LHCN-M2 (cell line): Measurements from ENCODE around the gene SYCE3. TPM values are rescaled to one million over a fixed set of nuclear protein-coding genes. Genes with fewer than 3 reads are reported as not detected.
"Not testable (repeated sequence)": the region's sequence is repeated elsewhere in the genome, so short reads cannot be mapped to it uniquely, and the experiment has no call there.

ENCODE experiments used
- DNase-seq: peaks from one replicate; pipeline ENCODE4 v3.0.0-alpha.2; 2012; ENCODE audit warnings: low read depth
- polyA plus RNA-seq: library from polyadenylated mRNA; unstranded; fragments of >200 nt; gene quantifications from one replicate; pipeline ENCODE4 v1.2.1, GENCODE V29; 2012; ENCODE audit warnings: missing spikeins
- total RNA-seq: library from RNA; depleted of rRNA; stranded (reverse); fragments of >200 nt; gene quantifications from 2 replicates; pipeline ENCODE4 v1.2.3, GENCODE V29; 2014; rRNA removed

Gene SYCE3, protein sequence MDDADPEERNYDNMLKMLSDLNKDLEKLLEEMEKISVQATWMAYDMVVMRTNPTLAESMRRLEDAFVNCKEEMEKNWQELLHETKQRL
- not detected in 2 replicates for total RNA-seq
- polyA plus RNA-seq, result 0.29 TPM

DNA sequence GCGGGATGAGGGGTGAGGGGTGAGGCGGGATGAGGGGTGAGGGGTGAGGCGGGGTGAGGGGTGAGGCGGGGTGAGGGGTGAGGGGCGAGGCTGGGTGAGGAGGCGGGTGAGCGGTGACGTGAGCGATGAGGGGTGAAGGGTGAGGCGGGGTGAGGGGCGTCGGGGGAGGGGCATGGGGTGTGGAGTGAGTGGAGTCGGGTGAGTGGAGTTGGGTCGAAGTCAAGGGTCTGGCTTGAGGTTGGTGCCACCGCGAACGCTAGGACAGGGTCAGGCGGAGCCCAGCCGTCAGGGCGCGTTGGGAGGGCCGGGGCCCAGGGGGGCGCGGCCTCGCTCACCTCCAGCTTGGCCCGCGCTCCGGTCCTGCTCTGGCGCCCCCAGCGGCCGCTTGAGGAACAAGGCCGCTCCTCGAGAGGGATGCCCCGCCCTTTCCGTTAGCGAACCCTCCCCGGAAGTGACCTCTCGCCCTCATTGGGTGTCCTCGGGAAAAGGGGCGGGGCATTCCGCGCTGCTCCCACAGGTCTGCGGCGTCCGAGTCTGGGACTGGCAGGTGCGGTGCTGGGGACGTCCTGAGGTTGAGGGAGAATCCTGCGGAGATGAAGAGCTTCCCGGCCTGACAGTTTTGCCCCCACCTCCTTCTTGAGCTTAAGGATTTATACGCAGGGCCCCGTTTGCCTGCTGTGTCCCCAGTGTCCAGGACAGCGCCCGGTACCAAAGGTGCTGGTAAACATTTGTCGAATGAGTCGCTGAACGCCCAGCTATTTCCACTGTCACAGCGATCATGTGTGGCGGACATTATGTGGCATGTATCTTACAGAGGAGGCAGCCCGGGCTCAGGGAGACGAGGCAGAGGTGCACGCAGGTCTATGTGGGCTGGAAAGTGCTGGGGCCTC is at the start of gene SYCE3:
TSS of gene SYCE3 (minus strand) at position 397 of the 890 bp plus-strand sequence. CDS start 6,514 bp downstream, outside the sequence.
- peak; percentile 84 for DNase-seq

DNA sequence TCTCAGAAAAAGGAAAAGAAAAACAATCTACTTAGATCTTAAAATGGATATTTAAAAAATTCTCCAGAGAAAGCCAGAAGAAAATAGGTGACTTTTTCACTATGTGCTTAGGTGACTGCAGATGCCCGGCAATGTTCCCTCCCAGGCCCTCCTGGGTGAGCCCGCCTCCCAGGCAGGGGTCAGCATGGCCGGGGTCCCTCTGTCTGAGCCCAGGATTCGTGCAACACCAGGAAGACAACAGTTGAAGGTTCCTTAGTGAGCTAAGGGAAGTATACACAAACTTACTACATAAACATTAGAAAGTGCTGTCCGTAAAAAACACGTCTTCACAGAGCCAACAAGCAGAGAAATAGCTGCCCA is 49.4 kb upstream of the SYCE3 start:
- no peak for DNase-seq

DNA sequence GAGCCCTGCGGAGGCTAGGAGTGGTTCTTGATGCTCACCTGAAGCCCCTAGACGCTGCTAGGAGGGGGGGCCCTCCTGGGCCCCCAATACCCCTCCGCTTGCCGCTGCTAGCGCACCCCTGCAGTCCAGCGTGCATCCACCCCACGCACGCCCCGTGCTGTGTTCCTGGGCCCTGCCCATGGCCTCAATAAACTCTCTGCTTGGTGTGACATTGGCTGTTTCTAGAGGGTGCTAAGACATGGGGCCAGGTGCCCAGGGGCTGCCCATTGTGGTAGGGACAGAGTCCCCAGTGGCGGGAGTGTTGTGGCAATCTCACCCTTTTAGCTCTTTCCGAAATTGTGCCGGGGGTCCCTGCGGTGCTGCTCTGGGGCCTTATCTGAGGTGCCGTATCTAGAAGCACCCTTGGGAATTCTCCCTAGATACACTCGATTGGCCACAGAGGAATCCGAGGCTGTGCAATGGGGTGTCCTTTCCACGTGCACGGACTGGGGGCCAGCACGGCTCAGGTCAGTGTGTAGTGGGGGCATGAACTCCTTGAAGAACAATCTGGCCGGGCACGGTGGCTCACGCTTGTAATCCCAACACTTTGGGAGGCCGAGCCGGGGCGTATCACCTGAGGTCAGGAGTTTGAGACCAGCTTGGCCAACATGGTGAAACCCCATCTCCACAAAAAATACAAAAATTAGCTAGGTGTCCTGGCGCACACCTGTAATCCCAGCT is 48.8 kb upstream of the SYCE3 start:
- no peak for DNase-seq

DNA sequence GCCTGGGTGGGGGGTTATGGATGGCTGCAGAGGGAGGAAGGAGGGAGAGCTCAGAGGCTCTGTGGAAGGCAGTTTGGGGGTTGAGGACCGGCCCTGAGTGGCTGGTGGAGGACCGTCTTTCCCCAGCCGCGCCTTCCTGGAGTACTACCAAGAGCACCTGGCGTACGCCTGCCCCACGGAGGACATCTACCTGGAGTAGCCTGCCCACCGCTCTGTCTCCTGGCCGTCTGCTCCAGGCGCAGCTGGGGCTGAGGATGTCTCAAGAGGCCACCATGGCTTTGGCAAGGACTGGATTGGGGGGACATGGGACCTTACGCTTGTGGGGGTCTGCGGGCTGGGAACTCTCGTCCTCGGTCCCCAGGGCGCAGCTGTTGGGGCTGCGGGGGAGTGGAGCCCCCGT is 47.9 kb upstream of the SYCE3 start:
- no peak for DNase-seq

DNA sequence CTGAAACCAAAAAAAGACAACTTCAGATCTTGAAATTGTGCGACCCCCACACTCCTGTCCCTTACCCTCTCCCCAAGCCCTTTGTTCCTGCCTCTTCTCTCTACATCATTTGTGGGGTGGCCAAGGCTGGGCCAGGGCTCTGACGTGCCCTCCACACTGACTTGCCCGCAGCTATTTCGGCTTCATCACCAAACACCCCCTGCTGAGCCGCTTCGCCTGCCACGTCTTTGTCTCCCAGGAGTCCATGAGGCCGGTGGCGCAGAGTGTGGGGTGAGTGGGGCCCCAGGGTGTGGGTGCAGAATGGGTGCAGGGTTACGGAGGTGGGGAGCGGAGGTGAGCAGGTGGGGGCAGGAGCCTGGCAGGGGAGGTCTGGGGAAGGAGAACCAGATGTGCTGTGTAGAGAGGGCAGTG is 47.3 kb upstream of the SYCE3 start:
- DNase-seq, result no peak

DNA sequence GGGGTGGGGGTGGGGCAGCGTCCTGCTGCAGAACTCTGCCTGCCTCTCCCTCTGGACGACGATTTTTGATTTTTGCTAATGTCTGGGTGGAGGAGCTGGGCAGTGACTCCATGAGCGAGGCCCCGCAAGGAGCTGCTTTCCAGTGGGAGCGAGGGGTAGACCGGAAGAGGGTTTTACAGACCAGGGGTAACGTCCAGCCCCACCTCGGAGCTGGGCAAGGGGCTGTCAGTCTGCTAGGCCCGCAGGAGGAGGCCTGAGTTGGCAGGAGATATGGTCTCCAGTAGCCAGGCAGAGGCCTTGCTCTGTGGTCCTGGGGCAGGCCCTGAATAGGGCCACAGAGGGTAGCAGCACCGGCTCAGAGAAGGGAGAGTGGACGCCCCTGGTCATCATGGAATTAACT is 46.9 kb upstream of the SYCE3 start:
- DNase-seq, result no peak

DNA sequence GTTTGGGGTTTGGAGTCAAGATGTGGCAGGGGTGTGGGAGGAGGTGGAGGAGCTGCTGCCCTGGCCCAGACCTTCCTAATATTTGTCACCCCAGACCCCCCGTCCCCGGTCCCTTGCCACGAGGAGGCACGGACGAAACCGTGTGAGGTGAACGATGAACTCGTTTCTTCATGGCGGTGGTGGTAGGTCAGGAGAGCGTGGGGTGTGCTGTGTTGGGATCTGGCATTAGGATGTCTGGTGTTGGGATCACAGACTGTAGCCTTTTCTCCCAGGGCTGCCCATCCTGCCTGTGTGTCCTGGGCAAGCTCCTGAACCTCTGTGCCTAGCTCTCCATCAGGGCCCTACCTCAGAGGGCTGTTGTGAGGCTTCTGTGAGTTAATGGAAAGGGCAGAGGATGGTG is 46.3 kb upstream of the SYCE3 start:
- no peak for DNase-seq

DNA sequence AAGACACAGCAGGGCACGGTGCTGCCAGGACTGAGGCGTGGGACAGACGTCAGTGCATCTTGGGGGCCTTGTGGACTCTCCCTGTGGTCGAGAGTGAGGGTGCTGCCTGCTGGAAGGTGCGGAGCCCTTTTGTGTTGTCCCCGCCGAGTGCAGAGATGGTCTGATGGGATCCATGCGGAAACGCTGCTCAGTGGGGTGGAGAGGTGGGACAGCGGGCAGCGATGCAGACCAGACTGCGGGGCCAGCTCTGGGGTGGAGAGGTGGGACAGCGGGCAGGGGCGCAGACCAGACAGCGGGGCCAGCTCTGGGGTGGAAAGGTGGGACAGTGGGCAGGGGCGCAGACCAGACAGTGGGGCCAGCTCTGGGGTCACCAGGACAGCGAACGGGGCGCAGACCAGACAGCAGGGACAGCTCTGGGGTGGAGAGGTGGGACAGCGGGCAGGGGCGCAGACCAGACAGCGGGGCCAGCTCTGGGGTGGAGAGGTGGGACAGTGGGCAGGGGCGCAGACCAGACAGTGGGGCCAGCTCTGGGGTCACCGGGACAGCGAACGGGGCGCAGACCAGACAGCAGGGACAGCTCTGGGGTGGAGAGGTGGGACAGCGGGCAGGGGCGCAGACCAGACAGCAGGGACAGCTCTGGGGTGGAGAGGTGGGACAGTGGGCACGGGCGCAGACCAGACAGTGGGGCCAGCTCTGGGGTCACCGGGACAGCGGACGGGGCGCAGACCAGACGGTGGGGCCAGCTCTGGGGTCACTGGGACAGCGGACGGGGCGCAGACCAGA is 45.5 kb upstream of the SYCE3 start:
- not testable (repeated sequence) for DNase-seq

DNA sequence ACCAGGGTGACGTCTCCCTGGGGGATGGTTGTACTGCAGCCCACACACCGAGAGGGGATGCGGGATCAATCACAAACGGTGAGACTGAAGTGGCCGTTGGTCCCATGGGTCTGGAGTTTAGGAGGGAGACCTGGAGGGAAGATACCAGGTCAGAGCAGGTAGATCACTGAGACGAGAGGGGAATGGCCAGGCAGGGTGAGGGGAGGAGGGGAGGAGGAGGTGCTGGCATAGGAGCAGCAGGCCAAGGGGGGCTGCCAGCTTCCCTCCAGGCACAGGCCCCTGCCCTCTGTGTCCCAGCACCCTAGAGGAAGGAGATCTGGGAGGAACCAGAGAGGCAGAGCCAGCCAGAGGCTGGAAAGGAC is 44.9 kb upstream of the SYCE3 start:
- no peak for DNase-seq

DNA sequence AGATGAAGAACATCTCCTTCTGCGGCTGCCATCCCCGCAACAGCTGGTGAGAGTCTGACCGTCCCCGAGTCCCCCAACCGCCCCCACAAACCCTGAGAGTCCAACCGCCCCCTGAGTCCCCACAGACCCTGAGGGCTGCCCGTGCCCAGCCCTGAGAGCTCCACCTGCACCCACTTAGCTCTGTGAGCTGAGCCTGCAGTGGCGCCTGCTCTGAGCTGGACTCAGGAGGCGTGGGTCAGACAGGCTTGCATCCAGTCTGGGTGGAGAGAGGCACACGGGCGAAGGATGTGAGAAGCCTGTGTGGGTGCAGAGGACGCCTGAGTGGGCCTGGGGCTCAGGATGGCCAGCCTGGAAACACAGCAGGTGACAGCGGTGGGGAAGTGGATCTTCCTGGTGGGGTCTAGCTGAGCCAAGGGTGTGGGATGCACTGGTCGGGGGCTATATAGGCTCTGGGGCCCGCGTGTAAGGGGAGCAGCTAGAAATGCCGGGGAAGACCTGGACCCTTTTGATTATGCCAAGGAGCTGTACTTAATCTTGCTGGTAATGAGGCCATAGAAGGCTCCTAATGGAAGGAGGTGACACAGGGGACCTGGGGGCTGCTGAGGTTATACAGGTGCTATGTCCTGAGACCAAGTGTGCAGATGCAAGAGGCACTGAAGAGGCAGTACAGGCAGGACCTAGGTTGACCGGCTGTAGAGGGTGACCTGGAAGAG is 44.4 kb upstream of the SYCE3 start:
- no peak for DNase-seq

DNA sequence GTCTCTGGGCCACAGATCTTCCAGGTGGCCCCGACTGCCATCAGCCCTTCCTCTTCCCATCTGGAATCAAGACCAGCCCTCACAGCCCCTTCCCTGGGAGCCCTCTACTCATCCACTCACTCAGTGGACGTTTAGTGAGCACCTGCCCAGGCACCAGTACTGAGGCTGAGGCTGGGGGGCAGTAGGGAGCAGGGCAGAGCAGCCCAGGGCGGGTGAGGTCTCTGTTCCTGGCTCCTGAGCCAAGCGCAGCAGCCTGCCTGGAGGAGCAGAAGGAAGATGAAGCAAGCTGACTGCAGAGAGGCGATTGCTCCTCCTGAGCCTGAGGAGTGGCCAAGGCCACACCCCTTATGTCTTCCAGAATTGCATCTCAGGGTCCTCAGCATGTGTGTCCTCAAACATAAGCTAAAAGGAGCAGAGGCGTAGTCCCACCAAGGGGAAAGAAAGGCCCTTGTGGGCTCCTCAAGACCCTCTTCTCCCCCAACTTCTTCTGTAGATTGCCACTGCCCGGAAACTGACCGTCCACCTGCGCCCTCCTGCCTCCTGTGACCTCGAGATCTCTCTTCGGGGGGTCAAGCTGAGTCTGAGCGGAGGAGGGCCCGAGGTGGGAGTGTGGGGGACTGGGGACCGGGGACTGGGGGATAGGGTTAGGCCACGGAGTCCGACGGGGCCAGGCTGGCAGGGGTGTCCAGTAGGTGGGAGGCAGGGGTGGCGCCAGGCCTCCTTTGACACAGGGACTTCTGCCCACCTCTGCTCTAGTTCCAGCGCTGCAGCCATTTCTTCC is 43.6 kb upstream of the SYCE3 start:
- DNase-seq, result no peak

DNA sequence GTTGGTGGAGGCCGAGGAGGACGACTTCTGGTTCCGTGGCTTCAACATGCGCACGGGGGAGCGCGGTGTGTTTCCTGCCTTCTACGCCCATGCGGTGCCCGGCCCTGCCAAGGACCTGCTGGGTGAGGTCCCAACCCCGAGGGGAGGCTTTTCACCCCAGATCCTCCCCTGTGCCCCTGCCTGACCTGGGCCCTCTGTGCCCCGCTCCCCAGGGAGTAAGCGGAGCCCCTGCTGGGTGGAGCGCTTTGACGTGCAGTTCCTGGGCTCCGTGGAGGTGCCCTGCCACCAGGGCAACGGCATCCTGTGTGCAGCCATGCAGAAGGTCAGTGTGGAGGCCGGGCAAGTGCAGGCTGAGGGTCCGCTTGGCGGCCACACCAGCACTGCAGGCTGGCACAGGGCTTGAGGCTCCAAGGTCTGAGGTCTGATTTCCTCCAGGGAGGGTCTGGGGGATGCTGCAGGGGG is 42.9 kb upstream of the SYCE3 start:
- no peak for DNase-seq

DNA sequence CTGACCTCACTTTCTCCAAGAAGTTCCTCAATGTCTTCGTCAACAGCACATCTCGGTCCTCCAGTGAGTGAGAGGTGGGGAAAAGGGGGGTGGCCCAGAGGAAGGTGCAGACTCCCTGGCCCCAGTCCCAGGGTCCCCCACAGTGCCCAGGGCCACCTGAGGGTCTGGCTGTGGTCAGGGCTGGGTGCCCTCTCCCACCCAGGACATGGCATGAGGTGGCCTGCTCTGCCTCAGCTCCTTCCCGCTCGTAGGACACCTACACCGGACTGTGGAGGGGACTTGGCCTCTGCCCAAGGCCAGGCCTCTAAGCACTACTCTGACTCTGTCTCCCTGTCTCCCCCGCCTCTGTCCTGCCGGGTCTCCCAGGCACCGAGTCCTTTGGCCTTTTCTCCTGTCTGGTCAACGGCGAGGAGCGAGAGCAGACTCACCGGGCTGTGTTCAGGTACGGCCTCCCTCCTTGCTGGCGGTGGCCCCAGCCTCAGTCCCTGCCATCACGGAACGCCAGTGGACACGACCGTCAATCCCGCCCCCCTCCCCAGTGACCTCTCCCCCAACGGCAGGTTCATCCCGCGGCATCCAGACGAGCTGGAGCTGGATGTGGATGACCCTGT is 42.4 kb upstream of the SYCE3 start:
- DNase-seq, result no peak

DNA sequence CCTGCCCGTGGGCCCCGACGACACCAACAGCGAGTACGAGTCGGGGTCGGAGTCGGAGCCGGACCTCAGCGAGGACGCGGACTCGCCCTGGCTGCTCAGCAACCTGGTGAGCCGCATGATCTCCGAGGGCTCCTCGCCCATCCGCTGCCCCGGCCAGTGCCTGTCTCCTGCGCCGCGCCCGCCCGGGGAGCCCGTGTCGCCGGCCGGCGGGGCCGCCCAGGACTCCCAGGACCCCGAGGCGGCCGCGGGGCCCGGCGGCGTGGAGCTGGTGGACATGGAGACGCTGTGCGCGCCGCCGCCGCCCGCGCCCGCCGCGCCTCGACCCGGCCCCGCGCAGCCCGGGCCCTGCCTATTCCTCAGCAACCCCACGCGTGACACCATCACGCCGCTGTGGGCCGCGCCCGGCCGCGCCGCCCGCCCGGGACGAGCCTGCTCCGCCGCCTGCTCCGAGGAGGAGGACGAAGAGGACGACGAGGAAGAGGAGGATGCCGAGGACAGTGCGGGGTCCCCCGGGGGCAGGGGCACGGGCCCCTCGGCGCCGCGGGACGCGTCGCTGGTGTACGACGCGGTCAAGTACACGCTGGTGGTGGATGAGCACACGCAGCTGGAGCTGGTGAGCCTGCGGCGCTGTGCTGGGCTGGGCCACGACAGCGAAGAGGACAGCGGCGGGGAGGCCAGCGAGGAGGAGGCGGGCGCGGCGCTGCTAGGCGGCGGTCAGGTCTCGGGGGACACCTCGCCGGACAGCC is 41.7 kb upstream of the SYCE3 start:
- no peak for DNase-seq

DNA sequence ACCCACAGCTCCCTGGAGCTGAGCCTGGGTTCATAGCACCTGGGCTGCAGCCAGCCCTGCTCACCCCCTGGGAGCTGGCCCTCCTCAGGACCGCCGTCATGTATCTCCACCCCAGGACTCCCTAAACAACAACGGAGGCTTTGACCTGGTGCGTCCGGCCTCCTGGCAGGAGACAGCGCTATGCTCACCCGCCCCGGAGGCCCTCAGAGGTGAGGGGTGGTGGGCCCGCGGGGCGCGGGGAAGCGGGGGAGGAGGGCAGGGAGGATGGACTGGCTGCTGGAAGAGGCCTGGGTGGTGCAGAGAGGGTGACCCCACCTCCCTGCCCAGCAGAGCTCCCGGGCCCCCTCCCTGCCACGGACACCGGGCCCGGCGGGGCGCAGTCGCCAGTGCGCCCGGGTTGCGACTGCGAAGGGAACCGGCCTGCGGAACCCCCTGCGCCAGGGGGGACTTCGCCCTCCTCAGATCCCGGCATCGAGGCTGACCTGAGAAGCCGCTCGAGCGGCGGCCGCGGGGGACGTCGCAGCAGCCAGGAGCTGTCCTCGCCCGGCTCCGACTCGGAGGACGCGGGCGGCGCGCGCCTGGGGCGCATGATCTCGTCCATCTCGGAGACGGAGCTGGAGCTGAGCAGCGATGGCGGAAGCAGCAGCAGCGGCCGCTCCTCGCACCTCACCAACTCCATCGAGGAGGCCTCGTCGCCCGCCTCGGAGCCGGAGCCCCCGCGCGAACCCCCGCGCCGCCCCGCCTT is 41.0 kb upstream of the SYCE3 start:
- DNase-seq, result no peak

DNA sequence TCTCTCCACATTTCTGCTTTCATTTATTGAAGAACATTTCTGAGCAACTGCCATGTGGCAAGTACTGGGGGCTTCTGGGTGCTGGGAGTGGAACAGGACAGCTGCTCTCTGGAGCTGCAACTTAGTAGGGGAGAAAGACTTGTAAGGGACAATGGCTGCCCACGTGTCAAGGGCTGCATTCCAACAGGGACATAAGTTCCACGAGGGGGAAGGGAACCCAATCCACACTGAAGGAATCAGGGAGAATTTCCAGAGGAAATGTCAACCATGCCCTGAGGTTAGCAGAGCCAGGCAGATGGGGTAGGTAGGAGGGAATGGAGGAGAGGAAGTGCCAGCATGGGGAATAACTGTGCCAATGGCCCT is 39.6 kb upstream of the SYCE3 start:
- DNase-seq, result no peak

DNA sequence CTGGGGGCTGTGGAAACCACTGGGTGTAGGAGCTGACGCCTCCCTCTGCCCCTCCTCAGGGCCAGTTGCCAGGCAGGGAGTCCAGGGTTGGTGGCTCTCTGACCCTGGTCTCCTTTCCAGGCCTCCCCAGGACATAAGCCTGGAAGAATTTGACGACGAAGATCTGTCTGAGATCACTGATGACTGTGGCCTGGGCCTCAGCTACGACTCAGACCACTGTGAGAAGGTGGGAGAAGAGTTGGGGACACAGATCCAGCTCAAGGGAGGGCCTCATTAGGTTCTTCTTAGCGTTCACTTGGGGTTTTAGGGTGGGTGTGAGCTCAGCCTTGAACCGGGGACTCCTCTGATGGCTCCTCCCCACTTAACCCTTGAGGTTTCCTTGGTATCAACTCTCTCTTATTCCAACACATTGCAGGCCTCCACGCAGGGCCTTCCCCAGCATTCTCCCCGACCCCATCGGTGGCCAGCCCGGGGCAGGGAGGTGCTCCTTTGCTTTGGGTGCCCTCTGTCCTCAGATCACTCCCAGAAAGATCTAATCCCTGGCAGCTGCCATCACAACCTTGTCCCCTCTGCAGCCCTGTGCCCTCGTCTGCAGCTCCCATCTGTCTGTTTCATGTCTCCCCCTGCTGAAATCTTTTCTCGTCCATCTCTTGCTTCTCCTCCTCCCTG is 39.1 kb upstream of the SYCE3 start:
- DNase-seq, result no peak
